ENCODE results near the gene LCE3A.

The LCE3A gene

DNA sequence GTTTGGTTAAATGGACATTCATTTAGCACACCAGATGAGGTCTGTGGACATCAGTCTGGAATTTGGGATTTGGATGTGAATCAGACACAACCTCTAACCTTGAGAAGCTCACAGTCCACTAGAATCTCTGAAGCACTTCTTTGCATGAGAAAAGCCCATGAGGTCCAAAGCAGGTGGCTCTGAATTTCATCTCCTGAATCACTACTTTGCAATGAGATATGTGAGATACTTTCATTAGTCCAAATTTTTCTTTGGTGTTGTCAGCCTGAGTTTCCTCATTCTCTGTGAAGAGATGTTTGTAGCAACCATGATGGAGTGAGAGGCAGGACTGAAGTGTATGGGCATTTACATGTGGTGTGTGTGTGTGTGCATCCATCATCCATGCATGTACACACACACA, 23.8 kb upstream of the LCE3A start:
- no peak for FAIRE-seq
- TF ChIP-seq CTCF (IDR thresholded peaks at IDR 0.05; ENCODE audit: insufficient read depth, missing control alignments): no peak
- no peak for DNase-seq (ENCODE audit: insufficient read length, low spot score)

DNA sequence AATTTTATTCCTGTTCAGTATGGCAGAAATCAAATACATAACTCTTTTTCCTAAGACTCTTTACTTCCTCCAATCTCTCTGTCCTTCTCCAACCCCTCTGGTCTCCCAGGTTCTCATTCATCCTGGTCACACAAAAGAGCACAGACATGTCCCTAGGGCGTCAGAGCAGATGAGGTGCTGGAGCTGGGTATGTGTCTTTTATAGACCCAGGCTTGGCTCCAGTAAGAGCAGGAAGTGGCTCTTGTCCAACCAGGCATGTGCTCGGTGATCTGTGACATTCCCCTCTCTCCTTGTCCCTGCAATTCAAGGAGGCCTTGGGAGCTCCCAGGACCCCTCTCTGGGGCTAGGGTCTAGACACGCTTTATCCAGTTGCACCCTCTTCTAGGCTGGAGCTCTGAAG, 22.2 kb upstream of the LCE3A start:
- TF ChIP-seq CTCF (IDR thresholded peaks at IDR 0.05; ENCODE audit: insufficient read depth, missing control alignments): no peak
- no peak for FAIRE-seq

DNA sequence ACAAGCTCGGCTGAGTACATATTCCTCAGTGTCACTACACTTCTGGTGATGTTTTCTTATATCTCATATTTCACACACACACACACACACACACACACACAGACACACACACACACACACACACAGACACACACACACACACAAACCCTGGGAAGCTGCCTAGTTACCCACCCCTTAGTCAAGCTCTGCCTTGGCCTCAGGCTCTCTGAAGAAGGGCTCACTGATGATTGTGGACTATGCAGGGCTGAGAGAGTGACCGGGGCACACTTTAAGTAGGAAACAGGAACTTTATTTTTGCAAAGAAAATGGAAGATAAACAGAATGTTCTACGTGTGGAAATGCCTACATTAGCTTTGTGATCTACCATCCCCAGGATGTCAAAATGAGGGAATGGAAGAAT, 21.0 kb upstream of the LCE3A start:
- no peak for TF ChIP-seq CTCF (IDR thresholded peaks at IDR 0.05; ENCODE audit: insufficient read depth, missing control alignments)
- no peak for FAIRE-seq
- no peak for DNase-seq (ENCODE audit: insufficient read length, low spot score)

More for the DNA sequence above, 22.2 kb upstream of the LCE3A start:
- no peak for DNase-seq (ENCODE audit: insufficient read length, low spot score)

GRCh38 chr1:152640351-152640750, 17.4 kb upstream of the LCE3A start:
- no peak for FAIRE-seq
- DNase-seq (ENCODE audit: insufficient read length, low spot score): no peak

GRCh38 chr1:152630596-152630995, 7.7 kb upstream of the LCE3A start:
- TF ChIP-seq CTCF (IDR thresholded peaks at IDR 0.05; ENCODE audit: insufficient read depth, missing control alignments): no peak
- FAIRE-seq (no peak), DNase-seq (ENCODE audit: insufficient read length, low spot score) (no peak)

More at GRCh38 chr1:152640351-152640750, 17.4 kb upstream of the LCE3A start:
- no peak for TF ChIP-seq CTCF (IDR thresholded peaks at IDR 0.05; ENCODE audit: insufficient read depth, missing control alignments)

DNA sequence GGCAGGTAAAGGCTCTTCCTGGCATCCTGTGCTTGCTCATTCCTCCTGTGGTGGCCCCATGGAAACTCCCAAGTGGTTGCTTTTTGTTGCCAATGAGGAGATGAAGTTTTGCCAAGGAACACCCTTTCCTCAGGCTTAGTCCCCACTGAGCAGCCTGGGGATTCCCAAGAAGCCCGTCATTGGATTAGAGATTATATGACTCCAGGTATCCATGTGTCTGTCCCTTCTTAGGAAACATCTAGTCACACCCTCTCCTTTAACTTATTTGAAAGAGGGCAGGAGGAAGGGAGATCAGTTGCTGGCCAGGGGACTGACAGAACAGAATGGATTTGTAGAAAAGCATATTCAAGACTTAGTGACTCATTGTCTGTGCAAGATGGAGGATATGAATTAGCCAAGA, 3.8 kb upstream of the LCE3A start:
- FAIRE-seq (no peak), DNase-seq (ENCODE audit: insufficient read length, low spot score) (no peak)
- TF ChIP-seq CTCF (IDR thresholded peaks at IDR 0.05; ENCODE audit: insufficient read depth, missing control alignments): no peak

GRCh38 chr1:152623203-152623844, 421 bp upstream of the LCE3A start:
- DNase-seq (ENCODE audit: insufficient read length, low spot score): no peak
- no peak for FAIRE-seq
- TF ChIP-seq CTCF (IDR thresholded peaks at IDR 0.05; ENCODE audit: insufficient read depth, missing control alignments): no peak

Measured in D721Med (cell line).